MM.1S (cell line): ENCODE measurements around the gene BDP1.
"Not testable (repeated sequence)": the region's sequence is repeated elsewhere in the genome, so short reads cannot be mapped to it uniquely, and the experiment has no call there.

Source experiments
- CTCF ChIP-seq: fragments of 300-600 bp; sonication (generic); IDR thresholded peaks from 2 replicates; pipeline ENCODE4 v1.5.1; 2016; ENCODE audit warnings: antibody characterized with exemption, low read length, mixed read lengths
- EZH2phosphoT487 ChIP-seq: fragments of 300-600 bp; sonication (generic); IDR thresholded peaks from 2 replicates; pipeline ENCODE4 v1.6.1; 2018; ENCODE audit warnings: antibody characterized with exemption, low read length

- not testable (repeated sequence) for TF ChIP-seq CTCF, EZH2phosphoT487
These were observed 45.4 kb upstream of the BDP1 start for GRCh38 chr5:71410088-71410487.
